OCI-LY1 (cell line): ENCODE measurements around the gene L3MBTL4.

ENCODE experiments used
- H2AFZ ChIP-seq: fragments of 200-600 bp; sonication (generic), shearing (Covaris generic); 2 replicates; pipeline ENCODE4 v1.6.0; 2014; ENCODE audit warnings: antibody characterized with exemption, mild to moderate bottlenecking, low read length
- H3F3A ChIP-seq: fragments of 200-600 bp; sonication (generic), shearing (Covaris generic); 2 replicates; pipeline ENCODE4 v1.6.0; 2014; ENCODE audit warnings: mild to moderate bottlenecking, antibody characterized with exemption, low read length, moderate library complexity; ENCODE audit not compliant: insufficient read depth
- H3K27ac ChIP-seq: fragments of 200-600 bp; sonication (generic); 2 replicates; pipeline ENCODE4 v1.5.1; 2014; ENCODE audit warnings: low read length, mixed run types, mild to moderate bottlenecking, low read depth; ENCODE audit not compliant: poor library complexity, severe bottlenecking
- H3K27me3 ChIP-seq: fragments of 200-600 bp; sonication (generic); 2 replicates; pipeline ENCODE4 v1.6.0; 2014; ENCODE audit warnings: antibody characterized with exemption, mild to moderate bottlenecking, low read length, moderate library complexity; ENCODE audit not compliant: insufficient read depth
- H3K36me3 ChIP-seq: fragments of 200-600 bp; sonication (generic); 2 replicates; pipeline ENCODE4 v1.6.1; 2014; ENCODE audit warnings: mild to moderate bottlenecking, antibody characterized with exemption, low read length, moderate library complexity, mixed read lengths; ENCODE audit not compliant: insufficient read depth
- H3K4me1 ChIP-seq: fragments of 200-600 bp; sonication (generic); 2 replicates; pipeline ENCODE4 v1.5.1; 2014; ENCODE audit warnings: mild to moderate bottlenecking, low read length, moderate library complexity; ENCODE audit not compliant: insufficient read depth, severe bottlenecking
- H3K4me2 ChIP-seq: fragments of 200-600 bp; sonication (generic), shearing (Covaris generic); 2 replicates; pipeline ENCODE4 v1.6.1; 2014; ENCODE audit warnings: low read length
- H3K4me3 ChIP-seq: fragments of 200-600 bp; sonication (generic); 2 replicates; pipeline ENCODE4 v1.5.1; 2014; ENCODE audit warnings: low read length, low read depth, mild to moderate bottlenecking, mixed read lengths; ENCODE audit not compliant: poor library complexity, severe bottlenecking
- H3K79me2 ChIP-seq: fragments of 200-600 bp; shearing (Covaris generic); 2 replicates; pipeline ENCODE4 v1.6.1; 2016; ENCODE audit warnings: mixed run types, low read length, mixed read lengths; ENCODE audit not compliant: insufficient read depth
- H3K9ac ChIP-seq: fragments of 200-600 bp; sonication (generic), shearing (Covaris generic); 2 replicates; pipeline ENCODE4 v1.6.1; 2014; ENCODE audit warnings: mild to moderate bottlenecking, low read length, mixed read lengths
- H3K9me2 ChIP-seq: fragments of 200-600 bp; sonication (generic), shearing (Covaris generic); 2 replicates; pipeline ENCODE4 v1.6.1; 2014; ENCODE audit warnings: low read depth, mild to moderate bottlenecking, low read length, mixed read lengths
- H3K9me3 ChIP-seq: fragments of 200-600 bp; shearing (Covaris generic); 2 replicates; pipeline ENCODE4 v1.6.1; 2014; ENCODE audit warnings: low read length, mixed read lengths
- H4K20me1 ChIP-seq: fragments of 200-600 bp; sonication (generic), shearing (Covaris generic); 2 replicates; pipeline ENCODE4 v1.6.0; 2016; ENCODE audit warnings: mild to moderate bottlenecking, low read length; ENCODE audit not compliant: insufficient read depth
- EZH2 ChIP-seq: fragments of 200-600 bp; sonication (generic), shearing (Covaris generic); IDR thresholded peaks from 2 replicates; pipeline ENCODE4 v1.8.0; 2017; ENCODE audit warnings: borderline replicate concordance, mixed run types, mild to moderate bottlenecking, antibody characterized with exemption, low read length, moderate library complexity, mixed read lengths
- TF ChIP-seq, protein P1 (sequence below): fragments of 200-600 bp; sonication (generic), shearing (Covaris generic); IDR thresholded peaks from 2 replicates; pipeline ENCODE4 v1.5.1; 2017; ENCODE audit warnings: mild to moderate bottlenecking, antibody characterized with exemption, low read length, moderate library complexity, mixed read lengths

The L3MBTL4 gene

DNA sequence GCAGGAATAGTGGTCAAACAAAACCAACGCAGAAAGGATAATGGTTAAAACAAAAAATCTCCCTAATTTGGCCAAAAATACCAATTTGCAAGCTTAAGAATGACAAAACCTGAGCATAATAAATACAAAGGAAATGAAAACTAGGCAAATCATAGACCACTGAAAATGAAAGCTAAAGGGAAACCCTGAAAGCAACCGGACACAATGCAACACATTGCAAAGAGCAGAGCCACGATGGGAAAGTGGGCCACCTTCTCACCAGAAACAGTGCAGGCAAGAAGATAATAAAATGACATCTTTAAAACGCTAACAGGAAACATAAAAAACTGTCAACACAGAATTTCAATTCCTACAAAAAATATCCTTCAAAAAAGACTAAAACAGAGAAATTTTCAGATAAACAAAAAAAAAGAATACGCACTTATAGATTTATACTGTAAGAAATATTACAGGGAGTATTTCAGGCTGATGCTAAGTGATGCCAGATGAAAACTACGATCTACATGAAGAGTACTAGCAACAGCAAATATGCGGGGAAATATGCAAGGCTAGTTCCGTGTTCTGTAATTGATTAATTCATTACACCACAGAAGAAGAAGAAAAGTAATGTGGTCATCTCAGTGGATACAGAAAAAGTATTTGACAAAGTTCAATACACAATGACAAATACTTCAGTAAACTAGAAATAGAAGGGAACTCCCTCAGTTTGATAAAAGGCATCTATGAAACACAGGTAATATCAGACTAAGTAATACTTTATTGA, 239.5 kb downstream of the L3MBTL4 start:
- Histone ChIP-seq H3K4me3 (no peak overlapping the region), H3K36me3 (no peaks in the 10 kb centered on the region)

DNA sequence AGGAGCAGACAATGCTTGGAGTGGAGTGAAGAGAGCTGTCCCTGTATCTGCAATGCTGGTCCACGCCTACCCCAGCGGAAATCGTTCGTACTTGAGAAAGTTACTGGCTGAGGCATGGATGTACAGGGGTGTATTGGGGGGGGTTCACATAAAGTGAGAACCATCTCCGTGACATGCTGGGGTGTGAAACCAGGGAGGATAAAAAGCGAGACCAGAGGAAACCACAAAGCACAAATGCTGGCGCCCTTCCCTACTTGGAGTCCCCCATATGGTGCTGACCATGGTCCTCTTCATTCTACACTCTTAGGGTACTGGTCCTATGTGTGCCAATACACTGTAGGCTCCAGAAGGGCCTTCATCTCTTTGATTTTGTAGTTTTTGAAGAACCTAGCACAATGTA, 244.1 kb downstream of the L3MBTL4 start:
- Histone ChIP-seq H2AFZ (no peak overlapping the region), H3K4me2 (no peak overlapping the region)

More for the DNA sequence above, 239.5 kb downstream of the L3MBTL4 start:
- H3K9ac ChIP-seq: no peak overlapping the region
- H3K27ac ChIP-seq: no peak overlapping the region
- TF ChIP-seq, protein P1, sequence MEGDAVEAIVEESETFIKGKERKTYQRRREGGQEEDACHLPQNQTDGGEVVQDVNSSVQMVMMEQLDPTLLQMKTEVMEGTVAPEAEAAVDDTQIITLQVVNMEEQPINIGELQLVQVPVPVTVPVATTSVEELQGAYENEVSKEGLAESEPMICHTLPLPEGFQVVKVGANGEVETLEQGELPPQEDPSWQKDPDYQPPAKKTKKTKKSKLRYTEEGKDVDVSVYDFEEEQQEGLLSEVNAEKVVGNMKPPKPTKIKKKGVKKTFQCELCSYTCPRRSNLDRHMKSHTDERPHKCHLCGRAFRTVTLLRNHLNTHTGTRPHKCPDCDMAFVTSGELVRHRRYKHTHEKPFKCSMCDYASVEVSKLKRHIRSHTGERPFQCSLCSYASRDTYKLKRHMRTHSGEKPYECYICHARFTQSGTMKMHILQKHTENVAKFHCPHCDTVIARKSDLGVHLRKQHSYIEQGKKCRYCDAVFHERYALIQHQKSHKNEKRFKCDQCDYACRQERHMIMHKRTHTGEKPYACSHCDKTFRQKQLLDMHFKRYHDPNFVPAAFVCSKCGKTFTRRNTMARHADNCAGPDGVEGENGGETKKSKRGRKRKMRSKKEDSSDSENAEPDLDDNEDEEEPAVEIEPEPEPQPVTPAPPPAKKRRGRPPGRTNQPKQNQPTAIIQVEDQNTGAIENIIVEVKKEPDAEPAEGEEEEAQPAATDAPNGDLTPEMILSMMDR: no peak
- no peak for TF ChIP-seq EZH2
- no peaks in the 10 kb centered on the region for H3K79me2 ChIP-seq
- H3K9me3 ChIP-seq: no peaks in the 10 kb centered on the region
- no peak overlapping the region for H3K4me2 ChIP-seq
- no peaks in the 10 kb centered on the region for H3K4me1 ChIP-seq
- no peaks in the 10 kb centered on the region for H3K27me3 ChIP-seq
- no peaks in the 10 kb centered on the region for H3F3A ChIP-seq
- H3K9me2 ChIP-seq: no peaks in the 10 kb centered on the region
- H4K20me1 ChIP-seq: no peaks in the 10 kb centered on the region
- no peak overlapping the region for H2AFZ ChIP-seq

DNA sequence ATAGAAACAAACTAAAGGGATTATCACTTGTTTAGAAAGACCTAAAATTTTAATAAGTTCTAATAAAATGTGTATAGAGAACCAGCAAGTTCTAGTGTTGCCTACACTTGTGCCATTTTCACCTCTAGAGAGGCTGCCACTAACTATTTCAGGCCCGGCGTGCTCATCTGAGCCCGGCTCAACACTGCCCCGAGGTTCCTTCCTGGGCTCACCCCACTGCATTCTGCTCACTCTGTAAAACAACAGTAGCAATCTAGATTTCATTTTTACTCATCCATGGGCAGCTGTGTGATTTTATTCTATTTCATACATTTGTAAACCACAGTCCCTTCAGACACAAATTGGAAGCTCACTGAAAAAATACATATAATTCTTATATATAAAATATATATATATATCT, 253.2 kb downstream of the L3MBTL4 start:
- Histone ChIP-seq H3K27me3 (no peaks in the 10 kb centered on the region), H3K4me2 (no peak overlapping the region), H3K27ac (no peak overlapping the region), H3K9me3 (no peaks in the 10 kb centered on the region), H3K4me3 (no peak overlapping the region), H4K20me1 (no peaks in the 10 kb centered on the region), H3K4me1 (no peaks in the 10 kb centered on the region), H3K36me3 (no peaks in the 10 kb centered on the region), H2AFZ (no peak overlapping the region), H3F3A (no peaks in the 10 kb centered on the region), H3K9ac (no peak overlapping the region), H3K79me2 (no peaks in the 10 kb centered on the region), H3K9me2 (no peaks in the 10 kb centered on the region; the same call in 1 of the 2 replicates)
- TF ChIP-seq, protein P1: no peak
- no peak for TF ChIP-seq EZH2

More for the DNA sequence above, 244.1 kb downstream of the L3MBTL4 start:
- TF ChIP-seq EZH2: no peak
- TF ChIP-seq, protein P1: no peak
- Histone ChIP-seq H3F3A (no peaks in the 10 kb centered on the region), H3K9me3 (no peaks in the 10 kb centered on the region), H3K4me1 (no peaks in the 10 kb centered on the region), H3K27me3 (no peaks in the 10 kb centered on the region), H3K9ac (no peak overlapping the region), H3K79me2 (no peaks in the 10 kb centered on the region), H3K27ac (no peak overlapping the region), H3K36me3 (no peaks in the 10 kb centered on the region), H3K4me3 (no peak overlapping the region), H3K9me2 (no peaks in the 10 kb centered on the region), H4K20me1 (no peaks in the 10 kb centered on the region)
